Activated CD8-positive, alpha-beta memory T cell treated with anti-CD3 and anti-CD28 coated beads for 4 hours (primary cell): ENCODE measurements around the gene MXI1.
A peak's percentile ranks its signal among the peaks of the same experiment; 100 is the strongest.
"Not testable (repeated sequence)": the region's sequence is repeated elsewhere in the genome, so short reads cannot be mapped to it uniquely, and the experiment has no call there.

Source experiments
- DNase-seq, 2 donors: peaks; one replicate each; pipeline ENCODE4 v3.0.0-alpha.2; 2020; ENCODE audit warnings: low read depth in 2 of 2

The MXI1 gene

GRCh38 chr10:110181451-110181850, 26.0 kb upstream of the MXI1 start:
- no peak for DNase-seq

GRCh38 chr10:110181911-110182310, 25.5 kb upstream of the MXI1 start:
- DNase-seq: no peak

GRCh38 chr10:110184398-110184797, 23.0 kb upstream of the MXI1 start:
- DNase-seq: no peak

- DNase-seq: not testable (repeated sequence)
These were observed 21.7 kb upstream of the MXI1 start for GRCh38 chr10:110185646-110186182.

GRCh38 chr10:110190170-110190569, 17.2 kb upstream of the MXI1 start:
- no peak for DNase-seq

- no peak for DNase-seq
These were observed 14.9 kb upstream of the MXI1 start for GRCh38 chr10:110192552-110192951.

GRCh38 chr10:110200503-110200902, 6.9 kb upstream of the MXI1 start:
- no peak for DNase-seq

- not testable (repeated sequence) for DNase-seq
These were observed 6.4 kb upstream of the MXI1 start for GRCh38 chr10:110201046-110201445.

GRCh38 chr10:110203500-110204455, 3.6 kb upstream of the MXI1 start:
- DNase-seq: no peak

GRCh38 chr10:110205051-110205675, 2.2 kb upstream of the MXI1 start:
- no peak for DNase-seq

- no peak for DNase-seq
These were observed 604 bp downstream of the MXI1 start for GRCh38 chr10:110207805-110208613.

- DNase-seq: no peak
These were observed 1.4 kb downstream of the MXI1 start for GRCh38 chr10:110208614-110209453.

- DNase-seq: no peak
These were observed 2.1 kb downstream of the MXI1 start for GRCh38 chr10:110209454-110209925.

- no peak for DNase-seq
These were observed 2.7 kb downstream of the MXI1 start for GRCh38 chr10:110209926-110210673.

- peak; percentile 80 to 84 for DNase-seq
These were observed 3.5 kb downstream of the MXI1 start for GRCh38 chr10:110210674-110211464.

- no peak for DNase-seq
These were observed 4.0 kb downstream of the MXI1 start for GRCh38 chr10:110211465-110211843.

- no peak for DNase-seq
These were observed 5.0 kb downstream of the MXI1 start for GRCh38 chr10:110212119-110213006.

- no peak for DNase-seq
These were observed 7.0 kb downstream of the MXI1 start for GRCh38 chr10:110214371-110214826.
